HG02642 (cell line): ENCODE data around the gene EFNA2.

Experiments
- ATAC-seq: cut with Tn5 transposase; IDR thresholded peaks from one replicate; pipeline ENCODE4 v1.9.1; 2021; ENCODE audit warnings: mild to moderate bottlenecking; ENCODE audit not compliant: unreplicated experiment, poor library complexity

EFNA2 gene

GRCh38 chr19:1248786-1249297 lies 36.8 kb upstream of the EFNA2 start:
- peak; percentile 39 for ATAC-seq

GRCh38 chr19:1249298-1249989 lies 36.2 kb upstream of the EFNA2 start:
- ATAC-seq: peak; percentile 58

- no peak for ATAC-seq
Measured at GRCh38 chr19:1249990-1250436, 35.7 kb upstream of the EFNA2 start.

- ATAC-seq: no peak
Measured at GRCh38 chr19:1250437-1251260, 35.0 kb upstream of the EFNA2 start.

GRCh38 chr19:1251330-1252220 lies 34.1 kb upstream of the EFNA2 start:
- no peak for ATAC-seq

GRCh38 chr19:1252221-1252820 lies 33.4 kb upstream of the EFNA2 start:
- ATAC-seq: no peak

GRCh38 chr19:1252821-1253513 lies 32.7 kb upstream of the EFNA2 start:
- ATAC-seq: no peak

- no peak for ATAC-seq
Measured at GRCh38 chr19:1253514-1254080, 32.1 kb upstream of the EFNA2 start.

GRCh38 chr19:1254081-1254527 lies 31.6 kb upstream of the EFNA2 start:
- no peak for ATAC-seq

- ATAC-seq: no peak
Measured at GRCh38 chr19:1254530-1255185, 31.0 kb upstream of the EFNA2 start.

GRCh38 chr19:1255186-1256161 lies 30.2 kb upstream of the EFNA2 start:
- no peak for ATAC-seq

GRCh38 chr19:1256646-1257474 lies 28.8 kb upstream of the EFNA2 start:
- no peak for ATAC-seq

GRCh38 chr19:1257475-1258162 lies 28.1 kb upstream of the EFNA2 start:
- ATAC-seq: no peak

GRCh38 chr19:1258163-1258492 lies 27.5 kb upstream of the EFNA2 start:
- ATAC-seq: no peak

GRCh38 chr19:1258707-1259205 lies 26.9 kb upstream of the EFNA2 start:
- ATAC-seq: no peak
